H9 (cell line): ENCODE data around the gene FSHR. TPM values are rescaled to one million over a fixed set of nuclear protein-coding genes. Genes with fewer than 3 reads are reported as not detected.

Source experiments
- DNase-seq: peaks from one replicate; pipeline ENCODE4 v3.0.0-alpha.2; 2017
- H2AFZ ChIP-seq: one replicate; pipeline ENCODE4 v1.6.1; 2013; ENCODE audit warnings: mild to moderate bottlenecking, low read length, control low read depth, moderate library complexity
- H2AK5ac ChIP-seq: 2 replicates; pipeline ENCODE4 v1.6.1; 2013; ENCODE audit warnings: low read length, control low read depth, mixed read lengths; ENCODE audit not compliant: insufficient read length
- H2BK120ac ChIP-seq: one replicate; pipeline ENCODE4 v1.6.1; 2013; ENCODE audit warnings: low read depth, mild to moderate bottlenecking, low read length, control low read depth, inconsistent platforms; ENCODE audit not compliant: poor library complexity, severe bottlenecking
- H2BK12ac ChIP-seq: 2 replicates; pipeline ENCODE4 v1.6.1; 2013; ENCODE audit warnings: low read length, control low read depth, mixed read lengths, low read depth; ENCODE audit not compliant: insufficient read length
- H2BK15ac ChIP-seq: 2 replicates; pipeline ENCODE4 v1.6.1; 2013; ENCODE audit warnings: low read depth, low read length, control low read depth
- H2BK20ac ChIP-seq: one replicate; pipeline ENCODE4 v1.6.1; 2013; ENCODE audit warnings: low read depth, mild to moderate bottlenecking, low read length, control low read depth, inconsistent platforms; ENCODE audit not compliant: poor library complexity, severe bottlenecking
- H2BK5ac ChIP-seq: 2 replicates; pipeline ENCODE4 v1.6.1; 2013; ENCODE audit warnings: low read length, control low read depth, mixed read lengths; ENCODE audit not compliant: insufficient read length
- H3K14ac ChIP-seq: 2 replicates; pipeline ENCODE4 v1.6.1; 2013; ENCODE audit warnings: low read length, control low read depth; ENCODE audit not compliant: insufficient read depth
- H3K18ac ChIP-seq: 2 replicates; pipeline ENCODE4 v1.6.1; 2013; ENCODE audit warnings: low read depth, mild to moderate bottlenecking, mixed read lengths, low read length, control low read depth; ENCODE audit not compliant: insufficient read length
- H3K23ac ChIP-seq: 2 replicates; pipeline ENCODE4 v1.6.1; 2013; ENCODE audit warnings: low read length, control low read depth, mixed read lengths, low read depth; ENCODE audit not compliant: insufficient read length
- H3K23me2 ChIP-seq: 2 replicates; pipeline ENCODE4 v1.6.1; 2013; ENCODE audit warnings: low read depth, mild to moderate bottlenecking, mixed read lengths, low read length, control low read depth; ENCODE audit not compliant: insufficient read length, poor library complexity, severe bottlenecking
- H3K27ac ChIP-seq: 2 replicates; pipeline ENCODE4 v1.5.1; 2013; ENCODE audit warnings: low read length, control low read depth, mixed read lengths, low read depth; ENCODE audit not compliant: insufficient read length
- H3K27me3 ChIP-seq: 2 replicates; pipeline ENCODE4 v1.6.1; 2013; ENCODE audit warnings: low read length, control low read depth, inconsistent platforms; ENCODE audit not compliant: insufficient read depth
- H3K4ac ChIP-seq: 2 replicates; pipeline ENCODE4 v1.6.1; 2013; ENCODE audit warnings: low read depth, mild to moderate bottlenecking, control low read depth, inconsistent platforms, low read length, moderate library complexity
- H3K4me1 ChIP-seq: 2 replicates; pipeline ENCODE4 v1.6.1; 2013; ENCODE audit warnings: low read length, control low read depth, inconsistent platforms; ENCODE audit not compliant: insufficient read depth
- H3K4me2 ChIP-seq: 2 replicates; pipeline ENCODE4 v1.6.1; 2013; ENCODE audit warnings: low read length, control low read depth, mixed read lengths; ENCODE audit not compliant: insufficient read length, insufficient read depth
- H3K56ac ChIP-seq: 2 replicates; pipeline ENCODE4 v1.6.1; 2013; ENCODE audit warnings: low read depth, mild to moderate bottlenecking, mixed read lengths, low read length, control low read depth; ENCODE audit not compliant: insufficient read length
- H3K79me1 ChIP-seq: 2 replicates; pipeline ENCODE4 v1.6.1; 2013; ENCODE audit warnings: low read depth, mild to moderate bottlenecking, moderate library complexity, low read length, control low read depth, inconsistent platforms; ENCODE audit not compliant: insufficient read depth, poor library complexity, severe bottlenecking
- H3K79me2 ChIP-seq: 2 replicates; pipeline ENCODE4 v1.6.1; 2013; ENCODE audit warnings: low read length, control low read depth, inconsistent platforms; ENCODE audit not compliant: insufficient read depth
- H3K9ac ChIP-seq: 2 replicates; pipeline ENCODE4 v1.6.1; 2013; ENCODE audit warnings: low read length, control low read depth, mixed read lengths; ENCODE audit not compliant: insufficient read length; ENCODE audit errors: extremely low read depth
- H3K9me3 ChIP-seq: one replicate; pipeline ENCODE4 v1.6.1; 2013; ENCODE audit warnings: low read depth, low read length, inconsistent platforms; ENCODE audit not compliant: control insufficient read depth
- H3T11ph ChIP-seq: one replicate; pipeline ENCODE4 v1.6.1; 2013; ENCODE audit warnings: mild to moderate bottlenecking, low read length, control low read depth, inconsistent platforms
- H4K20me1 ChIP-seq: one replicate; pipeline ENCODE4 v1.6.1; 2013; ENCODE audit not compliant: control insufficient read depth, insufficient read length, insufficient read depth
- H4K5ac ChIP-seq: 2 replicates; pipeline ENCODE4 v1.6.1; 2013; ENCODE audit warnings: low read depth, mild to moderate bottlenecking, mixed read lengths, low read length, control low read depth; ENCODE audit not compliant: insufficient read length
- H4K8ac ChIP-seq: replicated peaks from 2 replicates; pipeline ENCODE4 v1.6.1; 2013; ENCODE audit warnings: low read length, control low read depth, mixed read lengths, low read depth; ENCODE audit not compliant: insufficient read length
- H4K91ac ChIP-seq: 2 replicates; pipeline ENCODE4 v1.6.1; 2013; ENCODE audit warnings: low read depth, mild to moderate bottlenecking, moderate library complexity, mixed read lengths, low read length, control low read depth; ENCODE audit not compliant: insufficient read length
- H3K27ac Mint-ChIP-seq, 3 experiments: 2 replicates in 2 of 3; 3 replicates in 1 of 3; pipeline ENCODE4 v1.8.0; 2020 to 2021; ENCODE audit warnings: mixed read lengths in 3 of 3, mild to moderate bottlenecking in 1 of 3, moderate library complexity in 1 of 3
- H3K27me3 Mint-ChIP-seq: 2 replicates; pipeline ENCODE4 v1.8.0; 2021; ENCODE audit warnings: low read depth, mild to moderate bottlenecking, moderate library complexity, mixed read lengths
- H3K36me3 Mint-ChIP-seq, 3 experiments: 2 replicates in 2 of 3; 3 replicates in 1 of 3; pipeline ENCODE4 v1.8.0; 2020 to 2021; ENCODE audit warnings: low read depth in 3 of 3, mixed read lengths in 3 of 3; ENCODE audit not compliant: insufficient read depth in 1 of 3
- H3K4me1 Mint-ChIP-seq, 2 experiments: 2 replicates each; pipeline ENCODE4 v1.8.0; 2020; ENCODE audit warnings: mixed read lengths in 2 of 2
- H3K4me3 Mint-ChIP-seq, 2 experiments: 2 replicates in 1 of 2; 3 replicates in 1 of 2; pipeline ENCODE4 v1.8.0; 2020 to 2021; ENCODE audit warnings: mild to moderate bottlenecking in 2 of 2, mixed read lengths in 2 of 2, moderate library complexity in 1 of 2
- H3K9me3 Mint-ChIP-seq, 2 experiments: 2 replicates in 1 of 2; 3 replicates in 1 of 2; pipeline ENCODE4 v1.8.0; 2020; ENCODE audit warnings: mild to moderate bottlenecking in 2 of 2, mixed read lengths in 2 of 2, moderate library complexity in 1 of 2
- CTCF ChIP-seq: fragments of 200-600 bp; sonication (generic); conservative IDR thresholded peaks from 3 replicates; pipeline ENCODE4 v1.8.0; 2021; ENCODE audit warnings: antibody characterized with exemption, mild to moderate bottlenecking
- WGBS: extraction: QIAGEN DNeasy Blood & Tissue Kit; methylation state at CpG from one replicate; pipeline ENCODE4 v1.1.7; 2013; ENCODE audit warnings: missing lambda C conversion rate, low lambda C conversion rate, mixed read lengths; ENCODE audit not compliant: insufficient read length; ENCODE audit errors: extremely low coverage; 5-methylcytosine and 5-hydroxymethylcytosine counted together
- total RNA-seq: library from RNA; stranded (reverse); gene quantifications from 2 replicates; pipeline ENCODE4 v1.2.1, GENCODE V29; 2021

FSHR gene
- total RNA-seq, 1 experiment from 2014 or later, result not detected

- Histone ChIP-seq H4K5ac (no peak overlapping the region), H3K14ac (0 out of 2 replicates have a peak overlapping the region, but pooled peaks have one; percentile 19), H3K23me2 (no peaks in the 10 kb centered on the region), H2BK20ac (no peak overlapping the region), H3T11ph (no peak overlapping the region), H3K56ac (no peak overlapping the region), H2BK12ac (no peak overlapping the region), H2AFZ (no peak overlapping the region), H4K20me1 (no peaks in the 10 kb centered on the region), H3K27me3 (no peaks in the 10 kb centered on the region), H3K4me2 (no peak overlapping the region), H2BK5ac (no peak overlapping the region), H3K23ac (no peak overlapping the region), H2BK120ac (no peak overlapping the region), H2BK15ac (no peak overlapping the region), H2AK5ac (no peak overlapping the region), H3K27ac (no peak overlapping the region), H3K79me1 (no peaks in the 10 kb centered on the region), H3K4ac (no peak overlapping the region), H3K4me1 (0 out of 2 replicates have a peak, but pooled peaks cover 2% of the 10 kb centered on the region), H4K91ac (no peak overlapping the region), H3K18ac (no peak overlapping the region), H3K9ac (no peak overlapping the region), H4K8ac (no peak overlapping the region), H3K79me2 (no peaks in the 10 kb centered on the region), H3K9me3 (no peaks in the 10 kb centered on the region)
- Mint-ChIP-seq H3K9me3 (no peaks in the 10 kb centered on the region), H3K27me3 (no peaks in the 10 kb centered on the region), H3K27ac (no peak overlapping the region; a peak in 1 of 7 replicates), H3K4me1 (peaks cover 14 to 20% of the 10 kb centered on the region in 2 experiments), H3K36me3 (no peaks in the 10 kb centered on the region), H3K4me3 (no peak overlapping the region)
- TF ChIP-seq CTCF, result peak; percentile 64
- WGBS, result no CpG with 5 or more reads among the region's 1 CpG
- no peak for DNase-seq
Measured at GRCh38 chr2:49044350-49045079, 109.8 kb downstream of the FSHR start.
